Measurements from ENCODE around the gene LKAAEAR1.

Gene LKAAEAR1

DNA sequence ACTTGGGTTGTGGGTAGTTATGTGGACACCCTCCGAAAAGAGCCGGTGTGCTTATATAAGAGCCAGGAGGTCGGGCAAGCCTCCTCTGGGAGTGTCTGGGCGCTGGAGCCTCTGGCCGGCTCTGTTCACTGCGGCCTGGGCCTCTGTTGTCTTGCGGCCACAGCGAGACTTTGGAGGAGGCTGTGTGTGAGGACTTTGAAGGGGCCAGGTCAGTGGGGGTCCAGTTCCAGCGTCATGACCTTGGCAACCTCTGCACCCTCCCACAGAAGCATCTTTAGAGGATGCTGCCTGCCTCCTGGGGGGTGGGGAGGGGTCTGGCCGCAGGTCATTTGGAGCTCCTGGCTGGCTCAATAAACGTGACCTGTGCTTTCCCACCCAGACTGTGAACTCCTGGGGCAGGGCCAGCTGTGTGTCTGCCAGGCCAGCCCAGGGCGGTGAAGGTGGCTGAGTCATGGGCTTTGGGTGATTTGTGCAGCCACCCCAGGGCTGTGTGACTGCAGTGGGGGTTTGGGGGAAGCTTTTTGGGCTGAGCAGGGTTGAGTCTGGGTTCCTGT is 20.0 kb downstream of the LKAAEAR1 start:
- DNase-seq: no peak

DNA sequence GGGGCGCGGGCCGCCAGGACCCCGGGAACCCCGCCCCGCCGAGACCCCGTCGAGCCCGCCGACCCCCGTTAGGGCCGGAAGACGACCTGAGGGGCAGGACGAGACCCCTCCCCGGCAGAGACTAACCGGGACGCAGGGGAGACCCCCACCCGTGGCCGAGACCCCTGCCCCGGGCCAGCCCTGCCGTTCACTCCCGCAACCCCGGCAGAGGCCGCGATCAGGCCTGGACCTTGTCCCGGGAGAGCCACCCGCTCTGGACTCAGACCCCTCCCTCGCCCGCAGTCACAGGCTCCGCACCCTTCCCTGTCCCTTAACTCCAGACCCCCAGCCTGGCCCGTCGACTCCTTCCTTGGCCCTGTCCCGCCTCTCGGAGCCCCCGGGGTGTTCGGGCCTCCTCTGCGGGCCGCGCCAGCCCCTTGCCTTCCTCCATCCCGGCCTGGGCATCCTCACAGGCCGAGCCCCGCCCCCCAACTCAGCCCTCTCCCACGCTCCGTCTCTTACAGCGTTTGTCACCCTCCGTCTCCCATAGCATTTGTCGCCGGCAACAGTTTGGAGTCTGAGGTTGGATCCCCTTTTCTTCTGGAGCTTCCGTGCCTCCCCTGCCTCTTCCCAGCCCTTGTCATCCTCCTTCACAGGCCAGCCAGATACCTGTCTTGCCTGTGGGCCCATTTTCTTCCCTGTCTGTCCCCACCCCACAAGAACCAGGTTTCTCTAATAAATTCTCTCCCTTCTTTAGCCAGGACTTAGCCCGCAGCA is 20.6 kb downstream of the LKAAEAR1 start:
- DNase-seq: peak in 1 of 2 experiments; percentile 48

DNA sequence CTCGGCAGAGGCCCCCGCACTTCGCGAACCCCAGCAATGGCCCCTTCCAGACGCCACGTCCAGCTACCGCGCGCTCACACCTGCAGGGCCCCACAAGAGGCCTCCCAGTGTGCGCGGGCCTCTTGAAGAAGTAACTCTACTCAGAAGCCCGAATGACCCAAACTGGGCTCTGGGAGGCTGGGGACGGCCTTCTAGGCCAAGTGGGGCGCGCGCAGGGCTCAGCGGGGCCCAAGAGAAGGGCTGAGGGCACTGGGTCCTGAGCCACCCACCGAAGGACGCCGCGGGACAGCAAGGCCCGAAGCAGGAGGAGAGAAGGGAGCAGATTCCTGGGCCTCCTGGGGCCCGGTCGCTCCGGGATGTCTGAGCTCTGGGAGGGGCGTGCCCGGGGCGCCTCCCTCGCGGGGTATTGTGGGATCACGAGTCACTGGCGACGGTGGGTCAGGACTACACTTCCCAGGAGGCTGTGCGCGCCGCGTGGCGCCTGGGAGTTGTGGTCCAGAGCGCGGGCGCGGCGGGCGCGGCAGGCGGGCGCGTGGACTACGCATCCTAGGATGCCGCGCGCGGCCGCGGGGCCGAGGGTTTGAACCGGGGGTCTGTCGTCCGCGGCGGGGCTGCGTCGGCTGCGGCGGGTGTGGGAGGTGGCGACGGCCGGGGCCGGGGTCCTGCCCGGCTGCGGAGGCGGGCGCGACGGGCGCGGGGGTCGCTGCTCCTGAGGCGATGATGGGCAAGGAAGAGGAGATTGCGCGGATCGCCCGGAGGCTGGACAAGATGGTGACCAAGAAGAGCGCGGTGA is 21.4 kb downstream of the LKAAEAR1 start, which contains the start of gene TCEA2:
Gene TCEA2, plus strand, starts transcription at position 603 of the 793 bp plus-strand sequence. Its CDS starts 115 bp downstream, at position 718.
- DNase-seq: peak; percentile 90 to 99

DNA sequence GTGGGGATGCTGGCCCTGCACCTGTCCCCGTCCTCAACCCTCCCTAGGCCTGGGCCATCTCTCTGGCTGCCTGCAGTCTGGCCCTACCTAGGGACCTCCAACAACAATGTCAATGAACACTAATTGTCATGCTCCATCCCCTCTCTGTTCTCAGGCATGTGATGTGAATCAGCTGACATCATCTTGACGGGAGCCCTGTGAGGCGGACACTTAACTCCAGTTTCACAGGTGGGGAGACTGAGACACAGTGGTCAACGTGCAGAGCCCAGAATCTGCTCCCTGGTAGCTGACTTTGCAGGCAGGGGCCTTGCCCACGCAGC is 22.0 kb downstream of the LKAAEAR1 start:
- no peak for DNase-seq

DNA sequence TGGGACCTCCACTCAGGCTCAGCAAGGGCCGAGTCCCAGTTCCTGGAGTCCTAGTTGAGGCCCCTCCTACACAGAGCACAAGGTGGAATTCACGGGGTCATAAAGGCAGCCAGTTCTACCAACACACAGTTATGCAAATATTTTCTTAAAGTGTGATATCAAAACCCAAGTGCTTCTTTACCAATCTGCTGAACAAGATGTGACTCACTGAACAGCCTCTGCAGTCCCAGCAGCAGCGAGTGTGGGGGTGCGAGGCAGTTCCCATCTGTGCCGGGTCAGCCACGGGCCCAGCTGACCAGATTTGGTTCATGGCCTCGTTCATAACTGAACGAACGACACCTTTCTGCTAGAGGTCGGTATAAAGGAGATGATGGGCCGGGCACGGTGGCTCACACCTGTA is 25.7 kb downstream of the LKAAEAR1 start:
- DNase-seq: peak; percentile 30 to 43

DNA sequence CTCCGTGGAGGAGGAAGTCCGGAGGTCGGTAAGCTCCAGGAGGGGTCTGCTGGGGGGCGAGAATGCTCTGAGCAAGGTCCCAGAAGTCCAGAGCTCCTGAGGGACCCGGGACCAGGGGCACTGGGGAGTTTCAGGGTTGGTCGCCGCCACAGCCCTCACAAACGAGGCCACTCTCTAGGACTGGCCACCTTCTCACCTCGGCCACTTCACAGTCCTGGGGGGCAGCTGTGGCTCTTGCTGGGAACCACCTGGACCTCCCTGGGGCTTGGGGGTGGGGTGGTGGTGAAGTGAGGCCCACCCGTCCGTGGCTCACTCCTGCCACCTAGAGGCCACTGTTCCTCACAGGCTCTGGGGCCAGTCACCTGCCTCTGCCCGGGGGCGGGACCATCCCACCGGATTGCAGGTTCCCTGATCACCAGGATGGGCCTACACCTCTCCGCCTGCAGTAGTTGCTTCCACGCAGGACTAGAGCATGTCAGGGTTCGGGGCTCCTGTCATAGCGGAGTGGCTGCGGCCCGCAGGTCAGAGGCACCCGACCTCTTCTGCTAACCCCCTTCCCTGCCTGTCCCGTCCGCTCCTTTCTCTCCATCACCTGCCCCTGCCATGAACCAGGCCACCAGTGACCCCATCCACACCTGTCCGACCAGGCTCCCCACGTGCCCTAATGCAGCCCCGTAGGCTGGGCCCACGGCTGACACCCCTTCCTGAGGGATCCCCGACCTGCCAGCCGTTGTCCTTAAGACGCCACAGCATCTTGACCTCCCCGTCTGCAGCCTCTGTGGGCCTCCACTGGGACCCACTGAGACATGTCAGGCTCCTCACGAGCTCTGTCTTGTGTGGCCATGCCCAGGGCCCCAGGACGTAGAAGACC is 26.3 kb downstream of the LKAAEAR1 start:
- peak; percentile 57 to 93 for DNase-seq

DNA sequence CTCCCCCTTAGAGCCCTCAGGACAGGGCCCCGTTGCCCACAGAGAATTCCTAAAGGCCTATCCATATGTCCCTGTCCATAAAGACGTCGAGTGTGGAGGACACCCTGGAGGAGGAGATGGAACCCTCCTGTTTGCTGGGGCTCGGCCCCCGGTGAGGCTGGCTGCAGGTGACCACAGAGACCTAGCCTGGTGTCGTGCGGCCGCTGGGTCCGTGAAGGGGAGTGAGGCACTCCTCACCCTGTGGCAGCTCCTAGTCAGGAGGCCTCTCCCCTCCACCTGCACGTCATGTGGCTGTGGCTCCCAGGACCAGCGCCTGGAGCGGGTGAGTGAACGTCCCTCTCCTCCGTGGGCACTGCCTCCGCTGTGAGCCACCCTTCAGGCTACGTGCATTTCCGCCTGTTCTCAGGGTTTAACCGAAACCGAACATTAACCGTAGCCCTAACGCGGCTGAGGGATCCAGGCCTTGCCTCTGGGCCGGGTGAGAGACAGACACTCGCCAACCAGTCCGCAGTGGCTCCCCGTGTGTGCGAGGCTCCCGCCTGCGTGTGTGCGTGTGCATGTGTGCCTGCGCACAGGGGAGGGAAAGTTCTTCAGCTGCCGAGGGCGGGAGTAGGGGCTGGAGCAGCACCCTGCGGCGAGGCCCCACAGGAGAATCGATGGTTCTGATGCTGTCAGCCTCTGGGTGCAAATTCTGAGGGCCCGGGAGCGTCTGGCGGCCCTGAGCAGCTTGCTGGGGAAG is 27.1 kb downstream of the LKAAEAR1 start:
- no peak for DNase-seq

DNA sequence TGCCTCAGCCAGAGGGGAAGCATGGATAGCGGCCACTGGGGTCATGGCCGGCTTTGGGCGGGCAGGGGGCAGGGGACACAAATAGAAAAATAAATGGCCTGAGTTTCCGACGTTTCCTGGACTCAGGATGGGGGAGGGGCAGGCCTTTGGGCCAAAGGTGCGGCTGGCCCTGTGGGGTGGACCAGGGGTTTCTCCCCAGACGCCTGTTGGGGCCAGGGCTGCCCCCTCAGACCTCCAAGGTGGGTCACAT is 27.6 kb downstream of the LKAAEAR1 start:
- no peak for DNase-seq

DNA sequence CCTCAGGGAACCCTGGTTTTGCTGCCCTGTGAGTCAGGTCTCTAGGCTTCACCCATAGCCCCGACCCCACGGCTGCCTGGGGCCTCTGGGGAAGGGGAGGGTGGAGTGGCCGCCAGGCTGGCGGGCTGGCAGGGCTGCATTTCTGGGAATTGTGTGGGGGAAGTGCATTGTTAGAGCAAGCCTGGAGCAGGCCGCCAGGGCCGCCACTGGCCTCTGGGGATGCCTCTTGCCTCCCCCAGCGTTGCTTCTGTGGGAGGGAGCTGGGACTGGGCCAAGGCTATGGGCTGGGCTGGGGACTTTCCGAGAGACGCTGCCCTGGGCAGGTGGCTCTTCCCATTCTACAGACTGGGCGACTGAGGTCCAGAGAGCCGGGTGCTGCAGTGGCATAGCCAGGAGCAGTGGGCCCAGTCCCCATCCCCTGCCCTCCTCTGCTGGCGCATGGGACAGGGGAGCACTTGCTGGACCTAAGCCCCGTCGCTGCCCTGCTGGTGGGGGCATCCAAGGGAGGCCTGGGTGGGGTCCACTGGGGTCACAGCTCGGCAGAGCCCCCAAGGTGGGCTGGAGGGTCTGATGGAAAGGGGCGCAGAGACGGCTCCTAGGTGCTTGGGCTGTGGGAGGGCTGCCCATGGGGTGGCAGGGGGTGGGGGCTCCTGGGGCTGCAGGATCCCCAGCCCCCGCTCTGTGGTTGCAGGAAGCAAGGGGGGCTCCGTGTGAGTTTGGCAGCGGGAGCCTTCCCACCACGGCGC is 28.1 kb downstream of the LKAAEAR1 start:
- no peak for DNase-seq

DNA sequence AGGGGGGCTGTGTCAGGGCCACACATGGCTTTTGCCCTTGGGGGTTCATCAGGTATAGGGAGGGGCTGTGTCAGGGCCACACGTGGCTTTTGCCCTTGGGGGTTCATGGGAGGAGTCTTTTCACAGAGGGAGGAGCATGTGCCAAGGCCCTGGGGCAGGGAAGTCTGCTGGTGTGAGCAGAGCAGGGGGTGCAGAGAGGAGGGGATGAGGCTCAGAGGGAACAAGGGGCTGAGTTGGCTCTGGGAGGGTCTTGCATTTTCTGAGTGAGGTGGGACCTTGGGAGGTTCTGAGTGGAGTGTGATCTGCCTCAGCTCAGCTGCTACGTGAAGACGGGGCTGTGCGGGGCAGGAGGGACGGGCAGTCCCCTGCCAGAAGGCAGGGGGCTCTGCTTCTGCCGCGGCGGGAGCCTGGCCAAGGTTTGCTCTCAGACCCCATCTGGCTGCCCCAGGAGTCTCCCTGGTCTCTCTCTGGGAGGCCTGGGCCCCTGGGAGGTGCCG is 28.8 kb downstream of the LKAAEAR1 start:
- no peak for DNase-seq

DNA sequence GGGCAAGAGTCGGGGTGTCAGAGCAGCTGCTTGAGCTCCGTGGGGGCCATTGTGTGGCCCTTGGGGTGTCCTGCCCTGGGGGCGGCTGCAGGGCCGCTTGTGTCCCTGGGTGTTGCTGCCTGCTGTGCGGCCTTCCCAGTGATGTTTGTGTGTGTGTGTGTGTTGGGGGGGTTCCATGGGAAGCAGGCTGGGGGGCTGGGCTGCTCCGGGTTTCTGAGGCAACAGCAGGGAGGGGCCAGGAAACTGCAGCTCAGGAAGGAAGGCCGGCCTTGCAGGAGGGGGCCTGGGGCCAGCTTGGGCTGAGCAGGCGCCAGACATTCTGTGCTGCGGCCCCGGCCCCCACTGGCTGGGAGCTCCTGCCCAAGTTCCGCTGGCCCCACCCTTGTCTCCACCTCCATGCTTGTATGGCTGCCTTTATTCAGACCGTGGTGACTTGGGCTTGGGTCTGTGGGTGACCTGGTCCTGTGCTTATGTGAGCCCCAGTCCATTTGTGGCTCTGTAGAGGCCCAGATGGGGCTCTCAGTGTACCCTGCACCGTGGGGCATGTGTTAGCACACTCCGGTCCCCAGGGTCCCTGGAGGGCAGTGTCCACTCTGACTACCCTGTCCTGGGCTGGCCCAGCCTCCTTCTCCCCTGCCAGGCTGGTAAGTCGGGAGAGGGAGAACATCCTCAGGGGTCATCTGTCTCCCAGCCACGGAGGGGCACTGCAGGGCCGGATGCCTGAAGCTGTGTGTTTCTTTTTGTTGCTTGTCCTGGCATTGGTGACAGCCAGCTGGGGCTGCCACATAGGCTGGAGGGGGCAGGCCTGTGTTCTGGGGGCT is 30.1 kb downstream of the LKAAEAR1 start:
- DNase-seq: peak in 1 of 2 experiments; percentile 56

DNA sequence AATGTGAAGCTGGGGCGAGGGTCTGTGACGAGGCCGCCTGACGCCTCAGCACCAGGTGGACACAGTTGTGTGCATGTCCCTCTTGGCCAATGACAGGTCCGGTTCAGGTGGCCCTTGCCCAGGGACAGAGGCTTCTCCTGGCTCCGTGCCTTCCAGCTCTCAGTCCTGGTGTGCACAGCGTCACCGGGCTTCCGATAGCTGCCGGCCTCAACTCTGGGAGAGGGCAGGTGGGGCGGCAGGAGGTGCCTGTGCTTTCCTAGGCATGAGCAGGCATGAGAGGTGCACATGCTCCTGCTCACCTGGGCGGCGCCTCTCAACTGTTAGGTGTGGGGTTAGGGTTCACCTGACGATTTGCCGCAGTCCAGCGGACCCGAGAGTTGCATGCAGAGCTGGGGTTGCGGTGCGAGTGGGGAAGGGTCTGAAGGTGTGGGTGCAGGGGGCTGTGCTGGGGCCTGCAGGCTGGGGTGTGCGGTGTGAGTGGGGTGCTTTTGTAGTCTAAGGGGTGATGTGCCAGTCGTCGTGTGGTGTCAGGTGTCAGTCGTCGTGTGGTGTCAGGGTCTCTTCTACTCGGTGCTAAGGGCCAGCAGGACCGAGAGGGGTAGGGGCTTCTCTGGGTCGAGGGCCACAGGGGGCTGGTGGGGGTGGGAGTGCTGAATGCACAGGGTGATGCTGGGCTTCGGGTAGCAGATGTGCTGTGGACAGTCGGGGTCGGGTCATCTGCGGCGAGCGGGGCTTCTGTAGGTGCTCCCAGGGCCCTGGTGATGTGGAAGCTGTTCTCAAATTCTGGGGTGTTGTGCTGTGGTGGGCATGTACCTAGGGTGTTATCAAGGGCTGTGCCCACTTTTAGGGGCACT is 31.0 kb downstream of the LKAAEAR1 start:
- no peak for DNase-seq

DNA sequence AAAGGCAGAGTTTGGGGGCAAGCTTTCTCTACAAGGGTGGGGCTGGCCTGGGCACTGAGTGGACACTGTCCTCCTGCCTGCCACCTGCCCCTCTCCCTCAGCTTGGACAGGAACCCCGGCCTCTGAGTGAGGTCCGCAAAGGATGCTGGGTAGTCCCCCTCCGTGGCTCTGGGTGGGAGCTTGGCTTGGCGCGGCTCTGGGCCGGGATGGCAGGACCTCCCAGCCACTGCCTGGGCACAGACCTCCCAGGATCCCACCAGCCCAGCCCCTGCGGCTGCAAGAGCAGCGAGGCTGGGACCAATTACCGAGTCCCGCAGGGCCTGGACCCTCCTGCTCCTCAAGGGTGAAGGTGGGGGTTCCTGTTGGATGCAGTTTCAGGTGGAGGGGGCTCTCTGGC is 31.9 kb downstream of the LKAAEAR1 start:
- no peak for DNase-seq

DNA sequence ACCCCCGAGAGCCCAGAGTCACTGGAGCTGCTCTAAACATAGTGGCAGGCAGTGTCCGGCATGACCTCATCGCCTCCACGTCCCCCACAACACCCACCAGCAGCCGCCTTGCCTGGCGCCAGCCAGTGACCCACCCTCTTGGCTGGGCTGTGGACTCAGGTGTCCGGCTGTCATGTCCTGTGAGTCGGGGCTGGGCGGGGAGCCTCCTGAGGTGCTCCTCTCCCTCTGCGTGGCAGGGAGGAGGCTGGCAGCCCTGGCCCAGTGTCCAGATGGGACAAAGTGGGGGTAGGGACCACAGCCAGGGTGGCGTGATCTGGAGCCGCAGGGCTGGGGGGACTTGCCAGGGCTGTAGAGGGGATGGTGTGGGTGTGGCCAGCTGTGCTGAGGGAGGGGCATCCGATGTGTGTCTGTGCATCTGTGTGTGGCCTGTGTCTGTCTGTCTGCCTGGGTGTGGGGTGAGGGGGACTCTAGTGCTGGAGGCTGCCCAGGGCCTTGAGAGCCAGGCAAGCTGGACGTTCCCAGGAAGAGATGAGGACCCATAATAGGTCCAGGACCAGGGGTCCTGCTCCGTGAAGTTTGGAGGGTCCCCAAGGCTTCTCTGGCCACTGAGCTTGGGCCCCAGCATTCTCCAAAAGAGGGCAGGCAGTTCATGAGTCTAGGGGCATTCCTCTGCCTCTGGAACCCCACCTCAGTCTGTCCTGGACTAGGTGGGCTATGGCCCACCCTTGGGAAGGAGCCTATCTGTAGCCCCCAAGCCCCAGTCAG is 32.5 kb downstream of the LKAAEAR1 start:
- no peak for DNase-seq

DNA sequence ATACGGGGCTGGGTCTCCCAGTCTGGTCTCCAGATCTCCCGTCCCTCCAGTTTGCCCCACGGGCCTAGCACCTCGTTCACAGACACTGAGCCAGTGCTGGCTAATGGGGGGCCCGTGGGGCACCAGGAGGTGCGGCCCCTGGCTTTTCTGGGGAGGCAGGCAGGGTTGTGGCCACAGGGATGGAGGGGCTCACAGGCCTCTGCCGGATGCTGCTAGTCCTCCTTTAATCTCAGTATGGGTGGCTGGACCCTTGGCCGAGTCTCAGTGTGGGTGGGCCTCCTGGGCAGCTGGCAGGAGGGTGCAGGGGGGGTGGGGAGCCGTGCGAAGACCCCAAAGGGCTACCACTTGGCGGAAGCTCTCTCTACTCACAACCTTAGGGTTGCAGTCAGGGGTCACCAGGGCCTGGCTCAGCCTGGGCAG is 33.2 kb downstream of the LKAAEAR1 start:
- DNase-seq: no peak

DNA sequence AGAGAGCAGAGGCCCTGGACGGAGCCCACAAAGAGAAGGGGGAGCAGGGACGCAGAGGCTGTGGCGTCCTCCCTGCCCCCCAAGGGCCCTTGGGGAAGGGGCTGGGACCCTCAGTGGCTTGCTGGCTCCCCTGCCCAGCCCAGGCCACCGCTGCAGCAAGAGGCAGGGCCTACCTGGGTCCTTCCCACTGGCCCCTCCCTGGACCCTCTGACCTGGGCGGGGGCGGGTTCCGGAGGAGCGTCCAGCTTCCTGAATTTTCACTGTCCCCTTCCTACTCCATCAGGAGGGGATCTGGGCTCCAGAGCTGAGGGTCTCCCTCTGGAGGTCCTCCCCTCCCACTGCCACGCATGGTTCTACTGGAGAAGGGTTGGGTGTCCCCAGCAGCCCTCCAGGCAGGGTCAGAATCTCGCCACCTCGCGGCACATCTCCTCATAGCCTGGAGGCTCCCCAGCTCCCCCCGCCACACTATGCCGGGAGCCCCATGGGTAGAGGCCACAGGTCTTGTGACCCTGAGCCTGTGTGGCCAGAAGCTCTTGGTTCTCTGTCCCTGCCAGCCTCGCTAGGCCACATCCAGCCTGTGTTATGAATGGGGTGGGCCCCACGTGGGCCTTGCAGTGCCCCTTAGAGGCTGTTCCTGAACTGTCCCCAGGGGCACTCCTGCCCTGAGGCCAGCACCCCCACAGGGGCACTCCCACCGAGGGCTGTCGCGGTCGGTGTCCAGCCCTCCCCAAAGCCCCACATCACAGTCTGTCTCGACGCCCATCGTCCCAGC is 33.8 kb downstream of the LKAAEAR1 start:
- no peak for DNase-seq

DNA sequence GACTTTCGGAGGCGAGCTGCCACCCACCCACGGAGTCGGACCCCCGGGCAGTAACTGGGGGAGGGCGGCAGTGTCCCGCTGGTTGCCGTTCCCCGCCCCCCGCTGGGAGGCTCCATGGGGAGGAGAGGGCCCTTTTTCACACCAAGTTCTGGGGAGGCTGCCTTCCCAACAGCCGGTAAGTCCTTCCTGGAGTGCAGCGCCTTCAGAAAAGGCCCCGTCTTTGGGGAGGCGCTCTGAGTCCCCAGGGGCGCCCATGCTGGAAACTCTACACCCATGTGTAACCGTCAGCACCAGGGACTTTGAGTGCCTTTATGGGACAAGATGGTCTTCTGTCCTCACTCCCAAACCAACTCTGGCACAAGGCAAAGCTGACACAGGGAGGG is 34.3 kb downstream of the LKAAEAR1 start:
- no peak for DNase-seq

All from NCI-H526 (cell line).